ENCODE measurements around the gene CYTH1.

Gene CYTH1

GRCh38 chr17:78715000-78715771, 66.9 kb downstream of the CYTH1 start:
- DNase-seq (ENCODE audit: low spot score): peak; percentile 33

DNA sequence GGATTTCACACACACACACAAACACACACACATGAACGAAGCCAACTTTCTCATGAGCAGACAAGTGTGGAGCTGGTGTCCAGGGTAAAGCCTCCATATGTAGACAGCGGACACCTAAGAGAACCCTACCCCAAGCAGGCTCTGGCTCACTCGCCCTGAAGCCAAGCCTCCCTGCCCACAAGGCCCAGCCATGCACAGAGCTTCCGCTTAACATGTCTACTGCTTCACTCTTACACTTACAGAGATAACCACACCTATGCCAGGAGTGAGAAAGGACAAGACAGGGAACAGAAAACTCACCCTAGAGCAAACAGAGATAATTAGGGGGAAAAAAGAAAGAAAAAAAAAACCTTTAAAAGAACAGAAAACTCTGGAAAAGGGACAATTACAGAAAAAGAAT, 67.5 kb downstream of the CYTH1 start:
- DNase-seq (ENCODE audit: low spot score): no peak

GRCh38 chr17:78712043-78712442, 70.0 kb downstream of the CYTH1 start:
- DNase-seq (ENCODE audit: low spot score): no peak

DNA sequence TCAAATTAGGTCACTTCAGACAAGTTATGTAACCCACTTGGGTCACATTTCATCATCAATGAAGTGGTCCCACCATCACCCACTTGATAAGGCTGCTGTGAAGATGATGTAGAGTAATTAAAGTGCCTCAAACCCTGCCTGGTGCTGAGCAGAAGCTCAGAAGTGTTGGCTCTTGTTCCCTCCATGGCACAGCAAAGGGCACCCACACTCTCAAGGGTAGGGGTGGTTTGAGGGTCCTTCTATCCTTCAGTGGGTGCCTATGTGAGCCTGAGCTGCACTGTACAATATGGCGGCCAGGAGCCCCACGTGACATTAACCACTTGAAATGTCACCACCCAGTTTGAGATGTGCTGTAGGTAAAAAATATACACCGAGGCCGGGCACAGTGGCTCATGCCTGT, 71.5 kb downstream of the CYTH1 start:
- DNase-seq (ENCODE audit: low spot score): no peak

DNA sequence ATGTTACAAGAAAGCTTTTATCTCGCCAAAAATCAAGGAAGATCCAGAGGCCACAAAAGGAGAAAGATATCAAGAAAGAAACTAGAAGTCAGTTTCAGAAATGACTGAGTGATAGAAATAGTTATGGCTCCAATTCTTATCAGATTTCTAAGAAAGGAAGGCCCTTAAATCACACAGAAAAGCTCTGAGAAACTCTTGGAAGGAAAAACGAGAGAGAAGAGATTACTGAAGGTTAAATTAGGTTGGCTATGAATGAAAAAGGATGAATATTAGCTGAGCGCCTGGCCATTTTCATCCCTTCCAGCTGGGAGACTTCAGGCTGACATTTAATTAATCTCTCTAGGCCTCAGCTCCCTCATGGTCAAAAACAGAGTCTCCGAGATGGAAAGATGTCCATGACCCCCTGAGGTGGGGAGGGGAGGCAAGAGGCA, 72.3 kb downstream of the CYTH1 start:
- DNase-seq (ENCODE audit: low spot score): no peak

GRCh38 chr17:78709119-78709681, 72.9 kb downstream of the CYTH1 start:
- no peak for DNase-seq (ENCODE audit: low spot score)

DNA sequence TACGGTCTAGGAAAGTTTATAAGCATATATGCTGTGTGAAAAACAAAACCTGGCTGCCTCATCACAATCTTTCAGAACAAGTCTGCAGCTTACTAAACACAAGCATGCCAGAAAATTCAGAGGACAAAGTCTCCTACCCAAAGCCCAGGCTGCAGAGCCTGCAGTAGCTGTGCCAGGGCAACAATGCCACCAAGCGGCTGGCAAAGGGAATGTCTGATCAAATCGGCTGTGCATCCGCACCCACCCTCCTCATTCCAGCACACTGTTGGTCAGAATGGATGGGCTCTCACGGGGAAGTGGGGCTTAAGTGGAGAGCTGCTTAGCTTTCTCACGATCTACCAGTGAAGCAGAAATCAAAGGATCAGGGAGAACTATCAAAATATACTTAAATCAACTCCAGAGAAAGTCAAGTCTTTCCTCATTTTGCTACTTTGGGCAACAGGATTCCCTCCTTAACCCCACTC, 73.5 kb downstream of the CYTH1 start:
- DNase-seq (ENCODE audit: low spot score): peak; percentile 94

DNA sequence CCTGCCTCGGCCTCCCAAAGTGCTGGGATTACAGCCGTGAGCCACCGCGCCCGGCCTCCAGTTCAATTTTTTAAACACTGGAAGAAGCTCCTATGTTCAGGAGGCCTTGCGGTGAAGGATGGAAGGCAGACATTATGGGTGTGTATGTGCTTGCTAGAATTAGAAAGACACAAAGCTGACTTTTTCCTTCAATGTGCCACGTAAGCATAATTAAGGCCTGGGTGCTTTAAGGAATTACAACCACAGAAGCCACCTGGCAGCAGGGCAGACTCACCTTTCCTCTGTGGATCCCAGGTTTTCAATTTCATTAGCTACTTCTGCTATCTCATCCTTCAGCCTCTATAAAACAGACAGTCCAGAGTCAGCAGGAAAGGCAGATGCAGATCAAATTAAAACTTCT, 74.2 kb downstream of the CYTH1 start:
- no peak for DNase-seq (ENCODE audit: low spot score)

DNA sequence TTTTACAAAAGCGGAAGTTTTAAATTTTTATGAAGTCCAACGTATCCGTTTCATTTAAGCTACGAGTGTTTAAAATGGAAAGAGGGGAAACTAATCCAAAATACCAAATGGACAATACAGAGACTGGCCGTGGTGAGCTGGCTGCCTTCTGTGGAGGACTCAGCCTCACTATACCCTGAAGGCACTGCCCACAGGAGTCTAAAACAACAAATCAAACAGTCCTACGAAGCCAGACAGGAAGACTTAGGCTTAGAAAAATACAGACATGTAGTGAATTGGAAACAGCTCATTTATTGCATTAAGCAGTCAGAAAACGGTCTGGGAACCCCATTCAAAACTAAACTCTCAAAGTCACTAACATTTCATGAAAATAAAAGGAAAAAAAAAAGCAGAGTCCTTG, 75.1 kb downstream of the CYTH1 start:
- DNase-seq (ENCODE audit: low spot score): no peak

- DNase-seq (ENCODE audit: low spot score): no peak
These were observed 75.7 kb downstream of the CYTH1 start for GRCh38 chr17:78706271-78706915.

DNA sequence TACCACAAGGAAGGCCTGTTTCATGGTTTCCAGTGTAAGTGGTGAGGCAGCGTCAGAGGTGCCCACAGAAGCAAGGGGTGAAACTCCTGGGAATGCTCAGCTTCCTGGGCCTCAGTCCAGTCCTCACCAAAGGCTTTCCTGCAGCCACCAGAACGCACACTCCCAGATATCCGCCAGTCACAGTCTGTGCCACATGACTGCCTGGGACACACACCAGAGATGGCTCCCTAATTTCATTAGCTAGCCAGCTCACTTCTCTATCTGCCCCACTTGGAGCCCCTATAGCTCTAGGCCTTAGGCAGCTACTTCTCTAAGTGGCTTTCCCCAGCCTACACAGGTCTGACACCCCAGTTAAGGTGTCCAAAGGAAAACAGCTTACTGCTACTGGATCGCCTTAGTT, 77.0 kb downstream of the CYTH1 start:
- no peak for DNase-seq (ENCODE audit: low spot score)

DNA sequence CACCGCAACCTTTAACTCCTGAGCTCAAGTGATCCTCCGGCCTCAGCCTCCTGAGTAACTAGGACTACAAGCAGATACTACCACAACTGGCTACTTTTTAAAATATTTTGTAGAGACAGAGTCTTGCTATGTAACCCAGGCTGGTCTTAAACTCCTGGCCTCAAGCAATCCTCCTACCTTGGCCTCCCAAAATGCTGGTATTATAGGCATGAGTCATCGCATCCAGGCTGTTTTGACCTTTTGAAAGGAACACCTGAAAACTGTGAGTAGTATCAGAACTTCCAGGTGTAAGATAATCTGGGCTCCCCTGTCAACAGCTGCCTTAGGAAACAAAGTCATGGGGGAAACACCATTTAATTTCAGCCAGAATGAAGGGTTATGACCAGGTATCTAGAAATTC, 77.5 kb downstream of the CYTH1 start:
- DNase-seq (ENCODE audit: low spot score): no peak

- peak; percentile 86 for DNase-seq (ENCODE audit: low spot score)
These were observed 84.3 kb downstream of the CYTH1 start for GRCh38 chr17:78697554-78698343.

- no peak for DNase-seq (ENCODE audit: low spot score)
These were observed 85.0 kb downstream of the CYTH1 start for GRCh38 chr17:78697122-78697521.

DNA sequence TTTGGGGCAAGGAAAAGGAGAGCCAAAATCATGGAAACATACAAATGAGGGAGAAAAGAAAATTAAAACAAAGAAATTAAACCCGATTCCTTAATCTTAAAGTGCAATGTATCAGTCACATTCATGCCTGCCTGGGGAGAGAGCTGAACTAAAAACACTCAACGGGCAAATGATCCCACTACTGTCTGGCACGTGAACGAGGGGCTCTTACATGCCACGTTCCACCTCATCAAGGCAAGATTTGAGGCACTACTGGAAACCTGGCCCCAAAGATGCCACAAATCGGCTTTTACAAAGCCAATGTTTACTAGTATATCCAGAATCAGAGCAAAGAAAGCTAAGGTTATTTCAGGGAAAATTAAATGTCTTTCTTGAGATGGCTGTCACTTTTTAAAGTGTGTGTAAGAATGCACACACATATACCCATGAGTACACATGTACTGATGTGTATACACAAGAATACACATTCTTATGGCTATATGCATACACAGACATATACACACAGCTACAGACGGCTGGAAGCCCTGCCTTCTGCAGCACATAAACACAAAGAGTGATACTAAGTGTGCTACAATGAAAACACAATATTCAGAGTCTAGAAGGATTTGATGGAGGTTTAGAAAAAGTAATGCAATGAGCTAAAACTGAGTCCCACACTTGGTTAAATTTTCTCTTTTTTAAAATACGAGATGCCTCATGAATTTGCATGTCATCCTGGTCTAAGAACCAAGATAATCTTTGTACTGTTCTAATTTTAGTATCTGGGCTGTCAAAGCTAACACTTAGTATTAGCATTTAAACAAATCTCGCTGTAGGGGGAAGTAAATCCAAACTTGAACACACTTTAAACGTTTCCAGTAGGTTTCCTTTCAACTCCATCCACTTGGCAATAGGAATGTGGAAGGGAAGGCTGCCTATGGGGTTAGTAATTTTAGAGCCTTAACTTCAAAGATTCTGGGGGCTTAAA, 85.8 kb downstream of the CYTH1 start:
- no peak for DNase-seq (ENCODE audit: low spot score)

DNA sequence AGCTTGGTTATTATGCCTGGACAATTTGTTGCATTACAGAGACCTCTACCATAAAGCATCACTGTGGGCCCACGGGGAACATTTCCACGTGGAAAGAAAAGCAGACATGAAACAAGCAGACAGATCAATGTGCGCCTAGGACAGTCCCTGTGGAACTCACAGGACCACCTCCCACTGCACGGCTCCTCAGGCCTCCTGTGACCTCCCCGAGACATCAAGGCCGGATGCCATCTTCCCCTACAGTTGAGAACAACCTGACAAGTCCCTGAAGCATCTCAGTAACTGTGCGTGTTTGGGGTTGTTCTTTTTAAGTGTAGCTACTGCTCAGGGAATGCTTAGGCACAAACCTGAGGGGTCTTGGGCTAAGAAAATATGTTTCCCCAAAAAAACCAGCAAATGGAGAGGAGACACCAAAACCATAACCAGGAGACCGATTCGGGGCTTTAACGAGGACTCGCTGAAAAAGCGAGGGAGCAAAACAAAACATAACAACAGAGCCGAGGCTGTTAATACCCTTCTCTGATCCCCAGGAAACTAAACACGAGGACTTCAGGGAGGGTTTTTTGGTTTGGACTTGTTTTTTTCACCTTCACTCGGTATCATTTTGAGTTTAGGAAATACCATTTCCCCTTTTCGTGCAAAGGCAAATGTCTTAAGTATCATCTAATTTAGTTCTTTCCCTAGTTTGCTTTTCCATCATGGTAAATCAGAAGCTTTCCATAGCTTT, 87.1 kb downstream of the CYTH1 start:
- DNase-seq (ENCODE audit: low spot score): no peak

DNA sequence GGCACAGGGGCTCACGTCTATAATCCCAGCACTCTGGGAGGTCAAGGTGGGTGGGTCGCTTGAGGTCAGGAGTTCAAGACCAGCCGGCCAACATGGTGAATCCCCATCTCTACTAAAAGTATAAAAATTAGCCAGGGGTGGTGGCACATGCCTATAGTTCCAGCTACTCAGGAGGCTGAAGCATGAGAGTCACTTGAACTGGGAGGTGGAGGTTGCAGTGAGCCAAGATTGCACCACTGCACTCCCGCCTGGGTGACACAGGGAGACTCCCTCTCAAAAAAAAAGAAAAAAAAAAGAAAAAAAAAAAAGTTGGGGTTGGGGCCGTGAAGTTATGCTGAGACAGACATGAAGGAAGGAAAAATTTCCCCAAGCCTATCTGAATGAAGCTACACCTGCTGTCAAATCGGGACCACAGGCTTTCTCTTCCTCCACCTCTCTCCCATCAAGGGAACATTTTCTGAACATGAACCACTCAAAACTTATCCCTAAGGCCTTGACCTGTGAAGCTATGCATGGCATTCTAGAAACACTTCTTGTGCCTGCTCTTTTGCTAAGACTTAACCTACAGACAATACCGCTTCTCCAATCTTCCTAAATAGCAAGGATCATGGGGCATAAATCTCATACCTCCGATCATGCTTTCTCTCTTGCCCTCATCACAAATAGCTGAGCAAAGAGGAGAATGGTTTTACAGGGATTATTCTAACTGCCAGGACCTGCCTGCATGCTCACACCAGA, 88.6 kb downstream of the CYTH1 start:
- no peak for DNase-seq (ENCODE audit: low spot score)

DNA sequence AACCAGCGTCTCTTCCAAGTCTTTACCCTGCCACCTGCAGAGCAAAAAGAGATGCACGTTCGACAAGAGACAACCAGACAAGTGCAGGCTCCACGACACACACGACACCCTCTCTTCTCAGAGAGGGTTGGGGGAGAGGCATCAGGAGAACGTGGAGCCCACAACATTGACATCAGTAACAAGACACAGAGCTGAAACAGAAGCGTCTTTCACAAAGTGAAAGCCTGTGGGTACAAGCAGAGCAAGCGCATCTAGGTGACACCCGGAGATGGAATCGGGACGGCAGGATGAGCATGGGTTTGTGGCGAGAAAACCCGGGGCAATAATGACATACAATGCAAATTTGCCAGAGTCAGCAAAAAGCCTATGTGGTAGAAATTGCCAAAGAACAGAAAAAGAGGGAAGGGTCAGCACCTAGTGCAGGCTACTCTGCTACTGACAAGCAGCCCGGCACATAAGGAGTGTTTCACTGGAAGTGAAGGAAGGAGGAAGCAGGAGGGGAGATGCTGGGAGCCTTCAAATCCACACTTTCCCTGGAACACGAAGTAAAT, 89.5 kb downstream of the CYTH1 start:
- no peak for DNase-seq (ENCODE audit: low spot score)

DNA sequence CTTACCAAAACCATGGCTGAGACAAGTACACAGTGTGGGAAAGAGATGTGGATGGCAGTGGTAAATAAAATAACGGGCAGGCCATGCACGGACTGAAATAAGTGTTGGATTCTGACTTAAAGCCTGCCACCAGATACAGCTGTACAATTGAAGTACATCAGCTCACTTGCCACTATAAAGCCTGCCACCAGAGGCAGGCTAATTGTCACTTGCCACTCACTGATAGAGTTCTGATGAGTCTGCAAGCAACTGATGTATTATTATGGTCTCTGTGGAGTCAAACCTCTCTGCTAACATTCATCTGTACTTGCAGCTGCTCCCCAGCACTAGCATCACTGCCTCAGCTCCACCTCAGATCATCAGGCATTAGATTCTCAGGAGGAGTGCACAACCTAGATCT, 93.0 kb downstream of the CYTH1 start:
- no peak for DNase-seq (ENCODE audit: low spot score)

GRCh38 chr17:78687944-78688343, 94.1 kb downstream of the CYTH1 start:
- no peak for DNase-seq (ENCODE audit: low spot score)

Measured in AG20443 (cell line).